ENCODE measurements around the gene AMN1. TPM values are rescaled to one million over a fixed set of nuclear protein-coding genes. Genes with fewer than 3 reads are reported as not detected.
A peak's percentile ranks its signal among the peaks of the same experiment; 100 is the strongest.
"Not testable (repeated sequence)": the region's sequence is repeated elsewhere in the genome, so short reads cannot be mapped to it uniquely, and the experiment has no call there.

Gene AMN1
- total and polyA plus RNA-seq, 2 experiments from 2014 or later = 9.3 to 14.0 TPM

DNA sequence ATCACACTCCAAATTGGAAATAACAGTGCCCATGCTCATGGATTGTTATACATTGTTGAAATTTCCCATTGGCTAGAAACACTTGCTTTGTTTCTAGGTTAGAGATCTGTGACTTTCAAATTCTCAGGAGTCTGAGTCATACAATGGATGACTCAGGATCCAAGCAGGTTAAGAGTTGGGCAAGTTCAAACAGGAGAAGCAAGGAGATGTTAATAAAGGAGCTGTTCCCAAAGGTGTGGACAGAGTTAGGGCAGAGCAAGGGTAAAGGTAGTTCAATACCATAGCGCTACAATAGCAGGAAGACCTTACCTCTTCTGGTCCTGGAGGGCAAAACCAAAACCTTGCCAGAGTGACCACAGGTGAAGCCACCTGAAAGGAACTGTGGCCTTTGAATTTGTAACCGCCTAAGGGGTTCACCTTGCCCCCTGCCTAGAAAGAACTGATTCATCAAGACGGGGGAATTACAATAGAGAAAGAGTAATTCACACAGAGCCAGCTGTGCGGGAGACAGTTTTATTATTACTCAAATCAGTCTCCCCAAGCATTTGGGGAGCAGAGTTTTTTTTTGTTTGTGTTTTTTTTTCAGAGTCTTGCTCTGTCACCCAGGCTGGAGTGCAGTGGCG lies 4.2 kb upstream of the AMN1 start:
- no peak for TF ChIP-seq EZH2 (IDR thresholded peaks at IDR 0.05; ENCODE audit: borderline replicate concordance)
- TF ChIP-seq, protein P1, sequence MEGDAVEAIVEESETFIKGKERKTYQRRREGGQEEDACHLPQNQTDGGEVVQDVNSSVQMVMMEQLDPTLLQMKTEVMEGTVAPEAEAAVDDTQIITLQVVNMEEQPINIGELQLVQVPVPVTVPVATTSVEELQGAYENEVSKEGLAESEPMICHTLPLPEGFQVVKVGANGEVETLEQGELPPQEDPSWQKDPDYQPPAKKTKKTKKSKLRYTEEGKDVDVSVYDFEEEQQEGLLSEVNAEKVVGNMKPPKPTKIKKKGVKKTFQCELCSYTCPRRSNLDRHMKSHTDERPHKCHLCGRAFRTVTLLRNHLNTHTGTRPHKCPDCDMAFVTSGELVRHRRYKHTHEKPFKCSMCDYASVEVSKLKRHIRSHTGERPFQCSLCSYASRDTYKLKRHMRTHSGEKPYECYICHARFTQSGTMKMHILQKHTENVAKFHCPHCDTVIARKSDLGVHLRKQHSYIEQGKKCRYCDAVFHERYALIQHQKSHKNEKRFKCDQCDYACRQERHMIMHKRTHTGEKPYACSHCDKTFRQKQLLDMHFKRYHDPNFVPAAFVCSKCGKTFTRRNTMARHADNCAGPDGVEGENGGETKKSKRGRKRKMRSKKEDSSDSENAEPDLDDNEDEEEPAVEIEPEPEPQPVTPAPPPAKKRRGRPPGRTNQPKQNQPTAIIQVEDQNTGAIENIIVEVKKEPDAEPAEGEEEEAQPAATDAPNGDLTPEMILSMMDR (IDR thresholded peaks at IDR 0.05; ENCODE audit: poor library complexity) = no peak
- TF ChIP-seq EZH2phosphoT487 (IDR thresholded peaks at IDR 0.05; ENCODE audit: low read depth, severe bottlenecking, unreplicated experiment) = no peak
- H3K4me3 ChIP-seq = no peak overlapping the region
- 63% methylated on average over 5 of the region's 5 CpGs for WGBS (ENCODE audit: low lambda C conversion rate, missing lambda C conversion rate)
- no peaks in the 10 kb centered on the region for H3K27me3 ChIP-seq
- H3K4me2 ChIP-seq = no peak overlapping the region
- H3K4me1 ChIP-seq (ENCODE audit: insufficient read depth) = peaks cover 24% of the 10 kb centered on the region
- DNase-seq (ENCODE audit: low spot score) = peak; percentile 64
- H3K79me2 ChIP-seq = peaks cover 4% of the 10 kb centered on the region
- no peaks in the 10 kb centered on the region for H3K9me3 ChIP-seq (ENCODE audit: low read depth)
- no peaks in the 10 kb centered on the region for H3K36me3 ChIP-seq (replicated peaks; ENCODE audit: insufficient read depth, low read depth)
- no peak overlapping the region for H2AFZ ChIP-seq
- H4K20me1 ChIP-seq (ENCODE audit: insufficient read depth, poor library complexity, severe bottlenecking) = no peaks in the 10 kb centered on the region
- no peaks in the 10 kb centered on the region for H3K9me2 ChIP-seq (replicated peaks; ENCODE audit: insufficient read depth)
- H3K27ac ChIP-seq = peak overlapping the region; percentile 84

DNA sequence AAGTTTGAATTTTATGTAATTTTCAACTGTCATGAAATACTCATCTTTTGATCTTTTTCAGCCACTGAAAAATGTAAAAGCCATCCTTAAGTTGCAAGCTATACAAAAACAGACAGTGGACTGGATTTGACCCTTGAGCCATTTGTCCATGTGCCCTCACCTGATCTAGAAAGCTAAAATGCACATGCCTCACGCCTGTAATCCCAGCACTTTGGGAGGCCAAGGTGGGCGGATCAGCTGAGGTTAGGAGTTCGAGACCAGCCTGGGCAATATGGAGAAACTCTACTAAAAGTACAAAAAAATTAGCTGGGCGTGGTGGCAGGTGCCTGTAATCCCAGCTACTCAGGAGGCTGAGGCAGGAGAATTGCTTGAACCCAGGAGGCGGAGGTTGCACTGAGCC lies 2.4 kb upstream of the AMN1 start:
- 95% methylated on average over 5 of the region's 5 CpGs for WGBS (ENCODE audit: low lambda C conversion rate, missing lambda C conversion rate)
- H3K4me3 ChIP-seq = not testable (repeated sequence)
- peak overlapping the region; percentile 84 for H3K27ac ChIP-seq

DNA sequence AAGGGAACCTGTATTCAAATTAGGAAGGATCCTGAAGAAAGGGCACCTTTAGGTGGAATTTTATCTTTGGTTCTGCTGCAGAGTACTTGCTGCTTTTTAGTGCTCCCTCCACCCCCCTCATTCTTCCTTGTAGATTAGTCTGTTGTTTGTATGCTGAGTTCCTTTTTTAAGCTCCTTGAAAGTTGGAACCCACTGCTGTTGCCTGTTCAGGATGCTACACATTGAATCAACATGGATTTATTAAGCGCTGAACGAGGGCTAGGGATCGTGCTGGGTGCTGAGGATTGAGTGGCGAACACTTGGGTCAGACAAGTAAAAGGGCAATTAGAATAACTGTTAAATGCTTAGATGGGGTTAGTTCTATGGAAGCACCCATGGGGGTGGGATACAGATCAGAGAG lies 884 bp upstream of the AMN1 start:
- Histone ChIP-seq H3K79me2 (peaks cover 14% of the 10 kb centered on the region), H3K4me3 (peak overlapping the region; percentile 28), H3K4me2 (peak overlapping the region; percentile 73), H3K9me3 (ENCODE audit: low read depth) (no peaks in the 10 kb centered on the region), H3K36me3 (replicated peaks; ENCODE audit: insufficient read depth, low read depth) (no peaks in the 10 kb centered on the region), H3K27me3 (no peaks in the 10 kb centered on the region), H4K20me1 (ENCODE audit: insufficient read depth, poor library complexity, severe bottlenecking) (no peaks in the 10 kb centered on the region), H2AFZ (peak overlapping the region; percentile 62), H3K4me1 (ENCODE audit: insufficient read depth) (peaks cover 24% of the 10 kb centered on the region), H3K27ac (peak overlapping the region; percentile 89), H3K9me2 (replicated peaks; ENCODE audit: insufficient read depth) (no peaks in the 10 kb centered on the region)
- WGBS (ENCODE audit: low lambda C conversion rate, missing lambda C conversion rate) = 92% methylated on average over 4 of the region's 4 CpGs
- DNase-seq (ENCODE audit: low spot score) = no peak
- TF ChIP-seq, protein P1 (IDR thresholded peaks at IDR 0.05; ENCODE audit: poor library complexity) = no peak
- no peak for TF ChIP-seq EZH2 (IDR thresholded peaks at IDR 0.05; ENCODE audit: borderline replicate concordance)
- no peak for TF ChIP-seq EZH2phosphoT487 (IDR thresholded peaks at IDR 0.05; ENCODE audit: low read depth, severe bottlenecking, unreplicated experiment)

More for the DNA sequence above, 2.4 kb upstream of the AMN1 start:
- H3K27me3 ChIP-seq; H4K20me1 ChIP-seq (ENCODE audit: insufficient read depth, poor library complexity, severe bottlenecking); H2AFZ ChIP-seq; H3K9me3 ChIP-seq (ENCODE audit: low read depth); DNase-seq (ENCODE audit: low spot score); H3K9me2 ChIP-seq (replicated peaks; ENCODE audit: insufficient read depth); H3K36me3 ChIP-seq (replicated peaks; ENCODE audit: insufficient read depth, low read depth): not testable (repeated sequence)
- Histone ChIP-seq H3K4me2 (peak overlapping the region; percentile 46), H3K79me2 (peaks cover 14% of the 10 kb centered on the region), H3K4me1 (ENCODE audit: insufficient read depth) (peaks cover 24% of the 10 kb centered on the region)

- no peaks in the 10 kb centered on the region for H3K9me3 ChIP-seq (ENCODE audit: low read depth)
- 8% methylated on average over 20 of the region's 22 CpGs for WGBS (ENCODE audit: low lambda C conversion rate, missing lambda C conversion rate)
- H3K4me3 ChIP-seq = peak overlapping the region; percentile 63
- H3K27me3 ChIP-seq = no peaks in the 10 kb centered on the region
- H3K79me2 ChIP-seq = peaks cover 14% of the 10 kb centered on the region
- no peaks in the 10 kb centered on the region for H3K36me3 ChIP-seq (replicated peaks; ENCODE audit: insufficient read depth, low read depth)
- no peaks in the 10 kb centered on the region for H3K9me2 ChIP-seq (replicated peaks; ENCODE audit: insufficient read depth)
- peak overlapping the region; percentile 82 for H2AFZ ChIP-seq
- peak; percentile 51 for DNase-seq (ENCODE audit: low spot score)
- H3K27ac ChIP-seq = peak overlapping the region; percentile 97
- TF ChIP-seq EZH2 (IDR thresholded peaks at IDR 0.05; ENCODE audit: borderline replicate concordance) = no peak
- TF ChIP-seq EZH2phosphoT487 (IDR thresholded peaks at IDR 0.05; ENCODE audit: low read depth, severe bottlenecking, unreplicated experiment) = no peak
- TF ChIP-seq, protein P1 (IDR thresholded peaks at IDR 0.05; ENCODE audit: poor library complexity) = no peak
- H3K4me2 ChIP-seq = peak overlapping the region; percentile 81
- peaks cover 23% of the 10 kb centered on the region for H3K4me1 ChIP-seq (ENCODE audit: insufficient read depth)
- no peaks in the 10 kb centered on the region for H4K20me1 ChIP-seq (ENCODE audit: insufficient read depth, poor library complexity, severe bottlenecking)
These were observed 418 bp downstream of the AMN1 start for GRCh38 chr12:31728289-31728916.

All from hepatocyte (in vitro differentiated cells).